ENCODE results near the gene NCKAP1.
"Not testable (repeated sequence)": the region's sequence is repeated elsewhere in the genome, so short reads cannot be mapped to it uniquely, and the experiment has no call there.

The NCKAP1 gene

GRCh38 chr2:182999348-183000028 lies 38.8 kb downstream of the NCKAP1 start:
- DNase-seq, result no peak

- no peak for DNase-seq
Observed at GRCh38 chr2:182994228-182994912, 43.9 kb downstream of the NCKAP1 start.

DNA sequence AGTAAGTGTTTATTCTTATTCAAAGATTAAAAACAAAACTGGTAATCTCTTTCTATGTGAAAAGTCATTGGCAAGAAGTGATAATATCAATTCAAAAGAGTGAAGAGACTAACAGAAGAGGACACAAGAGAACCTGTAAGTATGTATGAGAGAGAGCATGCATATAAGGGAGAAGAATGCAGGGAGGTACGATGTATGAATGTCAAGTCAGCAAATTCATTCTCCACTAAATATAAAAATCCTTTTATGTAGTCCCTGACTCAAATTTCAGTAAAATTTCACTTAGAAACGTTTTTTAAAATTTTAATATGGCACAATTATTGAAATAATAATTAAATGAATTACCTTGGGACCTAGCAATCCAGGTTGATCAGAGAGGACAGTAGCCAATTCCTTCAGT lies 55.3 kb downstream of the NCKAP1 start:
- DNase-seq, result no peak

DNA sequence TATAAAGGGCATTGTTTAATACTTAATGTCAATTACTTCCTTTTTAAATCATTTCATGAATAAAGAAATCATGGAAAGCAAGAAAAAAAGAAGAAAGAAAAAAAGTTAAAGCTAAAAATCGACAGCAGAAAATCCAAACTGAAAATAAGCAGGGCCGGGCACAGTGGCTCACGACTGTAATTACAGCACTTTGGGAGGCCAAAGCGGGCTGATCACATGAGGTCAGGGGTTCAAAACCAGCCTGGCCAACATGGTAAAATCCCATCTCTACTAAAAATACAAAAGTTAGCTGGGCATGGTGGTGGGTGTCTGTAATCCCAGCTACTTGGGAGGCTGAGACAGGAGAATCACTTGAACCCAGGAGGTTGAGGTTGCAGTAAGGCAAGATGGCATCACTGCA lies 56.8 kb downstream of the NCKAP1 start:
- not testable (repeated sequence) for DNase-seq

DNA sequence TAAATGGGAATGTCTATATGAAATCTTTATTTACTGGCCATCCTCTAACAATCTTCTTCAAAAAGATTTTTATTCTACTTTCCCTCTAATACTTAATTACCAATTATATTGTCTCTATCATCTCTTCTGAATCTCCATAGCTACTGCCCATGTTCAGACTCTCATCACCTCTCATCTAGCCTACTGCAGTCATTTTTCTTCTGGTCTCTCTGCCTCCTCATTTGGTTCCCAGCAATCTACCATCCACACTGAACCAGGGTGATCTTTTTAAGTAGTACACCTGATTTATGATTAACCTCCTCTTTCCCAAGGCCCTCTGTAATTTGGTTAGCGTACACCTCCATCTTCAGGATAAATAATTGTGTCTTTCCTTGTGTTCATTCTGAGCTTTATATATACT lies 57.6 kb downstream of the NCKAP1 start:
- DNase-seq, result no peak

GRCh38 chr2:182980115-182980514 lies 58.1 kb downstream of the NCKAP1 start:
- DNase-seq, result no peak

DNA sequence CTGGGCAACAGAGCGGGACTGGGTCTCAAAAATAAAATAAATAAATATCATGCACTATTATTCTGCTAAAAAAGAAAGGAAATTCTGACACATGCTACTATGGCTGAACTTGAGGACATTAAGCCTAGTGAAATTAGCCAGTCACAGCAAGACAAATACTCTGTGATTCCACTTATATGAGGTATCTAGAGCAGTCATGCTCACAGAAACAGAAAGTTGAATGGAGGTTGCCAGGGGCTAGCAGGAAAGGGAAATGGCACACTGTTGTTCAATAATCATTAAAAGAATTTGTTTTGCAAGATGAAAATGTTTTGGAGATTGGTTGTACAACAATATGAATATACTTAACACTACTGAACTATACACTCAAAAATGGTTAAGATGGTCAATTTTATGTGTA lies 60.8 kb downstream of the NCKAP1 start:
- no peak for DNase-seq

- no peak for DNase-seq
Observed at GRCh38 chr2:182973441-182974352, 64.6 kb downstream of the NCKAP1 start.

DNA sequence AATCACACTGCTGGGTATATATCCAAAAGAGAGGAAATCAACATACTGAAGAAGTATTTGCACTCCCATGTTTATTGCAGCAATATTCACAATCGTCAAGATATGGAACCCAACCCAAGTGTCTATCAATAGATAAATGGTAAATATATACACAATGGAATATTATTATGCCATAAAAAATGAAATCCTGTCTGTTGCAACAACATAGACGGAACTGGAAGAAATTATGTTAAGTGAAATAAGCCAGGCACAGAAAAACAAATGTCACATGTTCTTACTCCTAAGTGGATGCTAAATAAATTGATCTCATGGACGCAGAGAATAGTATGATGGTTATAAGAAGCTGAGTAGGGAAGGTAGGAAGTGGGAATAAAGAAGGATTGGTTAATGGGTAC lies 65.7 kb downstream of the NCKAP1 start:
- DNase-seq, result no peak

- DNase-seq, result no peak
Observed at GRCh38 chr2:182971820-182972547, 66.3 kb downstream of the NCKAP1 start.

DNA sequence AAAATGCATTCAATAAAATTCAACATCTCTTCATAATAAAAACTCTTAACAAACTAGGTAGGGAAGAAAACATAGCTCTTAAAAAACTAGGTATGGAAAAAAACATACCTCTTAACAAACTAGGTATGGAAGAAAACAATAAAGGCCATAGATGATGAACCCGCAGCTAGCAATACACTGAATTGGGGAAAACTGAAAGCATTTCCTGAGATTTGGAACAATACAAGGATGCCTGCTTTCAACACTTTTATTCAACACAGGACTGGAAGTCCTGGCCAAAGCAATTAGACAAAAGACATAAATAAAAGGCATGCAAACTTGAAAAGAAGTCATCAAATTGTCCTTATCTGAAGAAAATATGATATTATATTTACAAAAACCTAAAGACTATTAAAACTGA lies 67.8 kb downstream of the NCKAP1 start:
- no peak for DNase-seq

GRCh38 chr2:182968493-182968892 lies 69.8 kb downstream of the NCKAP1 start:
- DNase-seq, result no peak

- not testable (repeated sequence) for DNase-seq
Observed at GRCh38 chr2:182966356-182966755, 71.9 kb downstream of the NCKAP1 start.

DNA sequence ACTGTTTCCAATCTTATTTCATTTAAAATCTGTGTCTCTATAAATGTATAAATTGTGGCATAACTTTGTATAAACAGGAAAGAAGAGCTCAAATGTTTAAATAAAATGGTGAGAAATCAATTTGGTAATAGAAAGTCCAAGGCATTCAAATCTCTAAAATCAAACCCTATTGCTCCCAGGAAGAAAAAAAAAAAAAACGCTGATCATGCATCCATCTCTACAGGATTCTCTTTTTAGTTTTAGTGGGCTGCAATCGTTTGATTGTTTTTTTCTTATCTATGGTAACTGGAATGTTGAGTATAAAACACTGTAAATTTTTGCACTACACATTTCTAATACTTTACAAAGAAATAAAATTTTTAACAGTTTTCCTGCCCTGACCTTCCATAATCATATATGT lies 75.6 kb downstream of the NCKAP1 start:
- no peak for DNase-seq

DNA sequence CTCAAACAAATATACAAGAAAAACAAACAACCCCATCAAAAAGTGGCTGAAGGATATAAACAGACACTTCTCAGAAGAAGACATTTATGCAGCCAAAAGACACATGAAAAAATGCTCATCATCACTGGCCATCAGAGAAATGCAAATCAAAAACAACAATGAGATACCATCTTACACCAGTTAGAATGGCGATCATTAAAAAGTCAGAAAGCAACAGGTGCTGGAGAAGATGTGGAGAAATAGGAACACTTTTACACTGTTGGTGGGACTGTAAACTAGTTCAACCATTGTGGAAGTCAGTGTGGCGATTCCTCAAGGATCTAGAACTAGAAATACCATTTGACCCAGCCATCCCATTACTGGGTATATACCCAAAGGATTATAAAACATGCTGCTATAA lies 77.4 kb downstream of the NCKAP1 start:
- DNase-seq, result not testable (repeated sequence)

GRCh38 chr2:182954789-182955188 lies 83.5 kb downstream of the NCKAP1 start:
- no peak for DNase-seq

GRCh38 chr2:182952741-182953450 lies 85.4 kb downstream of the NCKAP1 start:
- DNase-seq, result no peak

- no peak for DNase-seq
Observed at GRCh38 chr2:182951948-182952663, 86.2 kb downstream of the NCKAP1 start.

DNA sequence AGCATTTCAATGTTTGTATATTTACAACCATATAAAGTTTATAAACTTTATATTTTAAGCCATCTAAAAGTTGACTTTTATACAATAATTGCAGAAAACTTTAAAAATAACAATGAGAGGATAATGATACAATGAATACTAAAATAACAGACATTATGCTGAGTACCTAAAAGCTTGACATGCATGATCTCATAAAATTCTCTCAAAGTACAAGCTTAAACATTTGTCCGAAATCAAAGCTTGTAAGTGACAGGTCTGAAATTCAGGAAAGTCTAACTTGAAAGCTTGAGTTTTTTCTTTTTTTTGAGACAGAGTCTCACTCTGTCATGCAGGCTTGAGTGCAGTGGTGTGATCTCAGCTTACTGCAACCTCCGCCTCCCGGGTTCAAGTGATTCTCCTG lies 87.7 kb downstream of the NCKAP1 start:
- DNase-seq, result no peak

DNA sequence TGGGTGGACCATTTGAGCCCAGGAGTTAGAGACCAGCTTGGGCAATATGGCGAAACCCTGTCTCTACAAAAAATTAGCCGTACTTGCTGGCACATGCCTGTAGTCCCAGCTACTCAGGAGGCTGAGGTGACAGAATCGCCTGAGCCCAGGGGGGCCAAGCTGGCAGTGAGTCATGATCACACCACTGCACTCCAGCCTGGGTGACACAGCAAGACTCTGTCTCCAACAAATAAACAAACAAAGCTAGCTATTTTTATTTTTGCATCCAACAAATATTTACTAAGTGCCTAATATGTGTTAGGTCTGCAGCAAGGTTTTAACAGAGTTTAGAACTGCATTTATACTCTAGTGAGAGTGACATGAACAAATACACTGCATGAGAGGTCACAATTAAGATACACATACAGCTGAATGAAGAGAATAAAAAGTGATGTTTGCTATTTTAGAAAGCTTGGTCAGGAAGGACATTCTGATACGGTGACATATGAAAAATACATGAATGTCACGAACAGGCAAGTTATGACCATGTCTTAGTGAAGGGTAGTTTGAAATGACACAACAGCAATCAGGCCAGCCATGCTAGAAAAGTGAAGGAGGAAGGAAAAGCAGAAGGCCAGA lies 88.6 kb downstream of the NCKAP1 start:
- no peak for DNase-seq

DNA sequence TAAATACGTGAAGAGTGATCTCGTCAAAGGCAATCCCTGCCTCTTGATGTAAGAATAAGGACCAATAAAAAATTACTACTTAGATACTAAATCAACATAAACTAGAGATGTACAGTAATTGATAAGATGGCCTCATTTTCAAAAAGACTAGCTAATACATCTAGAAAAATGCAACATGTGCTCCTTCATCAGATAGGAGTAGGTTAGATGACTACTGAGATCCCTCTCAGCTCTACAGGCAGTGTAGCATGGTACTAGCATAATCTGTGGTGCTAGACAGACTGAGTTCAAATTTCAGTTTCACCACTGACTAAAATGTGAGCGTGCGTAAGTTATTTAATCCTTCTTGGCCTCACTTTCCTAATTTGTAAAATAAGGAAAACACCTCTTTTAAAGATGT lies 89.2 kb downstream of the NCKAP1 start:
- DNase-seq, result no peak

Measured in activated CD4-positive, alpha-beta T cell treated with anti-CD3 and anti-CD28 coated beads for 4 hours (primary cell).